Stomach (tissue), 9 donors: ENCODE measurements around the gene PPT2. TPM values are rescaled to one million over a fixed set of nuclear protein-coding genes. Genes with fewer than 3 reads are reported as not detected.

Source experiments
- DNase-seq, 2 donors: peaks; one replicate each; pipeline versions ENCODE4 v3.0.0 to v3.0.0-alpha.2; 2013 to 2019
- H3K27ac ChIP-seq, 5 donors: fragments of 200-600 bp in 4 of 5; sonication (generic) in 4 of 5; one replicate each; pipeline ENCODE4 v1.5.1; 2013 to 2019; ENCODE audit warnings: mild to moderate bottlenecking in 1 of 5, moderate library complexity in 1 of 5
- H3K27me3 ChIP-seq, 3 donors: fragments of 200-600 bp; sonication (generic); one replicate each; pipeline ENCODE4 v1.5.1; 2017 to 2019; ENCODE audit warnings: mixed run types in 1 of 3
- H3K36me3 ChIP-seq, 4 donors: fragments of 200-600 bp; sonication (generic); 1 replicate in 3 of 4; 2 replicates in 1 of 4; pipeline ENCODE4 v1.5.1; 2016 to 2019
- H3K4me1 ChIP-seq, 4 donors: fragments of 200-600 bp; sonication (generic); one replicate each; pipeline ENCODE4 v1.5.1; 2016 to 2019
- H3K4me3 ChIP-seq, 4 donors: fragments of 200-600 bp; sonication (generic) in 3 of 4; one replicate each; pipeline ENCODE4 v1.5.1; 2016 to 2019; ENCODE audit warnings: mild to moderate bottlenecking in 1 of 4
- H3K9me3 ChIP-seq, 4 donors: fragments of 200-600 bp; sonication (generic); one replicate each; pipeline ENCODE4 v1.5.1; 2016 to 2019
- CTCF ChIP-seq, 7 experiments: fragments of 450-650 bp in 4 of 7; fragments of 200-600 bp in 3 of 7; sonication (generic) in 3 of 7; IDR thresholded peaks; one replicate each; pipeline ENCODE4 v1.5.1; 2016 to 2019; ENCODE audit warnings: antibody characterized with exemption in 7 of 7, control low read depth in 2 of 7, mild to moderate bottlenecking in 1 of 7
- EP300 ChIP-seq: sonication (generic); formaldehyde crosslinking; IDR thresholded peaks from one replicate; pipeline ENCODE4 v1.6.1; 2017; ENCODE audit warnings: antibody characterized with exemption
- POLR2A ChIP-seq, 4 donors: fragments of 450-650 bp; IDR thresholded peaks; one replicate each; pipeline ENCODE4 v1.6.1; 2016; ENCODE audit warnings: antibody characterized with exemption in 4 of 4, control low read depth in 2 of 4, mild to moderate bottlenecking in 1 of 4, moderate library complexity in 1 of 4
- POLR2AphosphoS5 ChIP-seq, 3 donors: sonication (generic); formaldehyde crosslinking; IDR thresholded peaks; one replicate each; pipeline ENCODE4 v1.6.1; 2016; ENCODE audit warnings: antibody characterized with exemption in 3 of 3
- WGBS, 5 donors: extraction: QIAGEN DNeasy Blood & Tissue Kit in 3 of 5; methylation state at CpG; one replicate each; pipeline versions ENCODE4 v1.1.5 to v1.1.7; 2013 to 2018; 5-methylcytosine and 5-hydroxymethylcytosine counted together
- intact Hi-C: fragments of 100-400 bp; cut with DNase I; formaldehyde crosslinking; loops from one replicate; pipeline ENCODE4 v1.15.1; 2023; ENCODE audit warnings: low total_unique reads
- polyA plus RNA-seq, 3 donors: library from polyadenylated mRNA; stranded (reverse); fragments of 200-250 nt; gene quantifications; one replicate each; pipeline ENCODE4 v1.2.3, GENCODE V29; 2013
- total RNA-seq, 5 donors: library from RNA; depleted of rRNA; stranded (reverse); fragments of >200 nt; gene quantifications; one replicate each; pipeline versions ENCODE4 v1.1.0 to v1.2.3, GENCODE V29; 2014 to 2016
- donor health status: healthy with polysubstance abuse.
- donor health status: Bipolar disorder and iron deficiency.
- donor health status: healthy.

Gene PPT2
- total and polyA plus RNA-seq, 8 donors = 5.8 to 73.0 (median 10.7) TPM

DNA sequence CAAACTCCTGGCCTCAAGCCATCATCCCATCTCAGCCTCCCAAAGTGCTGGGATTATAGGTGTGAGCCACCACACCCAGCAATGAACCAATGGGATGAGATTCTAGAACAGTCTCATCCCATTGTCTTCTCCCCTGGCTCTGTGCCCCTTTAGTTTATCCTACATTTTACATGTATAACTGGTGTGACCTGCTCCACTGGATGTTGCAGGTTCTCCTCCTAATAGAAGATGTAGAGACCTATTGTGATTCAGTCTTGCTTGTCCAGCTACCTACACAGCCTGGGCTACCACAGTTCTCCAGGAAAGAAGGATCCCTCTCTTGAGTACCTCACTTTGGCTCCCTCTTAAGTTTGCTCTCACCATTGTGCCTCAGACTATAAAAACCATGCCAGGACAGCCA, 21.8 kb upstream of the PPT2 start:
- Histone ChIP-seq H3K27ac (no peak overlapping the region), H3K4me3 (no peak overlapping the region), H3K36me3 (no peaks in the 10 kb centered on the region), H3K4me1 (peaks cover 20 to 30% (median 24%) of the 10 kb centered on the region in 4 donors), H3K27me3 (no peaks in the 10 kb centered on the region), H3K9me3 (no peaks in the 10 kb centered on the region)
- intact Hi-C loops = no loop called here
- TF ChIP-seq CTCF (IDR thresholded peaks at IDR 0.05) = no peak
- no peak for TF ChIP-seq POLR2AphosphoS5 (IDR thresholded peaks at IDR 0.05)
- no peak for TF ChIP-seq EP300
- TF ChIP-seq POLR2A (IDR thresholded peaks at IDR 0.05) = no peak
- no peak for DNase-seq

DNA sequence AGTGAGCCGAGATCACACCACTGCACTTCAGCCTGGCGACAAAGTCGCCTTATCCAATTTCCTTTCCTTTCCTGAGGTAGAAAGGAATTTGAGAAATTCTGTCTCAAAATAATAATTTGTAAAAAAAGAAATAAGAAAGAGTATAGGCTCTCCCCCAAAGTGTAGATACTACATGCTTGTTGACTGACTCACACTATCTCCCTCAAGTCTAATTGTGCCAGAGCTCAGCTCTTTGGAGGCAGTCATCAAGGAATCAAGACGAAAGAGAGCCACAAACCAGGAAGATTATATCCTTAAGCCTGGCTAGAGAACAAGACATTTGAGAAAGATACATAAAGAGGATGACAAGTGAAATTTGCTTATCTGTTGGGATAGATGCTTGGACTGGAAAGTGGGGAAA, 20.2 kb upstream of the PPT2 start:
- H3K9me3 ChIP-seq = no peaks in the 10 kb centered on the region
- H3K27ac ChIP-seq = no peak overlapping the region
- H3K36me3 ChIP-seq = no peaks in the 10 kb centered on the region
- H3K4me1 ChIP-seq = peaks cover 10 to 18% (median 12%) of the 10 kb centered on the region in 4 donors
- DNase-seq = no peak
- TF ChIP-seq EP300 (no peak), CTCF (IDR thresholded peaks at IDR 0.05) (no peak), POLR2AphosphoS5 (IDR thresholded peaks at IDR 0.05) (no peak), POLR2A (IDR thresholded peaks at IDR 0.05) (no peak)
- 72 to 86% (median 80%) methylated on average over 4 of the region's 4 CpGs for WGBS, 5 donors
- no peaks in the 10 kb centered on the region for H3K27me3 ChIP-seq
- intact Hi-C loops = no loop called here
- no peak overlapping the region for H3K4me3 ChIP-seq

DNA sequence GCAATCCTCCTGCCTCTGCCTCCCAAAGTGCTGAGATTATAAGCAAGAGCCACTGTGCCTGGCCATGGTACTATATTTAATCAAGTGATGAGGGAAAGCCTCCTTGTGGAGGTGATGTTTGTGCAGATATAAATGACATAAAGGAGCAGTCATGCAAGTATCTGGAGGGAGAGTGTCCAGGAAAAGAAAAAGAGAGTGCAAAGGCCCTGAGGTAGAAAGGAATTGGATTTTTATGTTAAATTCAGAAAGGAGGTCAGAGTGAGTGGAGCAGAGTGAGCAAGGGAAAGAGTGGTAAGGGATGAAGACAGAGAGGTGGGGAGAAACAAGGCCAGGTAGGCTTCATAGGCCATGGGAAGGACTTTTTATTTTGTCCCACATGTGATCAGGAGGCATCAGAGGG, 16.5 kb upstream of the PPT2 start:
- Histone ChIP-seq H3K27ac (no peak overlapping the region), H3K4me1 (no peaks in the 10 kb centered on the region), H3K9me3 (no peaks in the 10 kb centered on the region), H3K36me3 (no peaks in the 10 kb centered on the region), H3K27me3 (no peaks in the 10 kb centered on the region), H3K4me3 (no peak overlapping the region)
- intact Hi-C loops = no loop called here
- TF ChIP-seq POLR2AphosphoS5 (IDR thresholded peaks at IDR 0.05) (no peak), CTCF (IDR thresholded peaks at IDR 0.05) (no peak), POLR2A (IDR thresholded peaks at IDR 0.05) (no peak), EP300 (no peak)
- no peak for DNase-seq

GRCh38 chr6:32139590-32139989, 14.4 kb upstream of the PPT2 start:
- Histone ChIP-seq H3K27me3 (no peaks in the 10 kb centered on the region), H3K9me3 (no peaks in the 10 kb centered on the region), H3K4me1 (peaks cover 0 to 5% (median 2%) of the 10 kb centered on the region in 4 donors), H3K36me3 (no peaks in the 10 kb centered on the region), H3K27ac (no peak overlapping the region), H3K4me3 (no peak overlapping the region)
- intact Hi-C loops = no loop called here
- no peak for DNase-seq
- TF ChIP-seq CTCF (IDR thresholded peaks at IDR 0.05) (no peak), POLR2AphosphoS5 (IDR thresholded peaks at IDR 0.05) (no peak), EP300 (no peak), POLR2A (IDR thresholded peaks at IDR 0.05) (no peak)
- WGBS, 5 donors = 63 to 77% (median 67%) methylated on average over 5 of the region's 5 CpGs
